ENCODE measurements around the gene SIGLEC15.
"Not testable (repeated sequence)": the region's sequence is repeated elsewhere in the genome, so short reads cannot be mapped to it uniquely, and the experiment has no call there.

The SIGLEC15 gene, protein sequence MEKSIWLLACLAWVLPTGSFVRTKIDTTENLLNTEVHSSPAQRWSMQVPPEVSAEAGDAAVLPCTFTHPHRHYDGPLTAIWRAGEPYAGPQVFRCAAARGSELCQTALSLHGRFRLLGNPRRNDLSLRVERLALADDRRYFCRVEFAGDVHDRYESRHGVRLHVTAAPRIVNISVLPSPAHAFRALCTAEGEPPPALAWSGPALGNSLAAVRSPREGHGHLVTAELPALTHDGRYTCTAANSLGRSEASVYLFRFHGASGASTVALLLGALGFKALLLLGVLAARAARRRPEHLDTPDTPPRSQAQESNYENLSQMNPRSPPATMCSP

GRCh38 chr18:45825258-45826044 is at the start of gene SIGLEC15:
Gene SIGLEC15 (plus strand): TSS chr18:45825675. CDS start chr18:45825729, 54 bp downstream.
- no peak for DNase-seq (ENCODE audit: low read depth)

DNA sequence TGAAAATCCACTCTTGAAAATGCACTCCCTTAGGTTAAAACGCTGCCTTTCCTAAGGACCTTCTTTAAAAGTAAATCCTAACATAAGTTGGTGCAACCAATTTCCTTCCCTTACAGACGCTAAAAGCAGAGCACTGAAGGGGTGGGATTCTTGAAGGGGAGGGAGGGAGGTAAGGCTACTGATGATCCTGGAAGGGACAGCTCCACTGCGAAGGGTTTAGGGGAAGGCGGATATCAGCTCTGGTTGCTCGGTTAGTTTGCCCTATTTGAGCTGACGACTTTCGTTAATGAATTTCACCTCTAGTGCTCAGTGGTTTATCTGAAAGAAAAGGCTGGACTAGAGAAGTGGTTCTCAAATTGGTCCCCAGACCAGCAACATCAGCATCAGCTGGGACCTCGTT is 49.7 kb upstream of the SIGLEC15 start:
- DNase-seq (ENCODE audit: low read depth), result no peak

GRCh38 chr18:45777393-45777792 is 48.1 kb upstream of the SIGLEC15 start:
- no peak for DNase-seq (ENCODE audit: low read depth)

DNA sequence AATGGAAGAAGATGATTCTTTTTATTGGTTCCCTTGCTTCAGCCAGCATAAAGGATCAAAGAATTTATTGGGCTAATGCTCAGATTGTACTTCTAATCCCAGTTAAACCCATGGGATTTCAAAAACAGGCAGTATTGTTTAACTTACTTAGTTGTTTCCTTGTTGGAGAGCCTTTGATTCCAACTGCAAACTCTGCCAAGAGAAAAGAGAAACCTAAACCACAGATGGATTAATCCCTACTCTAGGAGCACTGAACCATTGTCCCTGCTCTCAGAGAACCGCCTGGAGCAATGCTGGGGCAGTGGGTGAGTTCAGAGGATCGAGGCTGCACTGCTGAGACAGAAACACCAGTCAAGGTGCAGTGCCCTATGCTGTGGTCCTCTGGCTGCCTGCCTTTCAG is 44.9 kb upstream of the SIGLEC15 start:
- DNase-seq (ENCODE audit: low read depth), result no peak

DNA sequence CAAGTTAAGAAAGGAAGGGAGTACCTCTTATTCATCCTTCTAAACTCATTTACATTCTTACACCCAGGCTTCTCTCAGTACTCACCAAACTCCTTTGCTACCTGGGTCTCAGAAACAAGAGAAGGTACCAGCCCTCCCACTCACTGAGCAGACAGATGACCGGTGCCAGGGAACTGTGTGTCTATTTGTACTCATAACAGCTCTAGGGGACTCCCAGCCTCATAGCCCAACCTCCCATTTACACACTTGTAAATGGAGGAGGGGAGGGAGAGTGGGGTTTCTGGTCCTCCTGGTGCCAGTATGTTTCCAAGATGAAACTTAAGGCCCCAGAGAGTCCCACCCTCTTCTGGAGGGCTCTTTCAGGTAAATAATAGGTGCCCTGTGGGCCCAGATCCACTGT is 42.8 kb upstream of the SIGLEC15 start:
- no peak for DNase-seq (ENCODE audit: low read depth)

DNA sequence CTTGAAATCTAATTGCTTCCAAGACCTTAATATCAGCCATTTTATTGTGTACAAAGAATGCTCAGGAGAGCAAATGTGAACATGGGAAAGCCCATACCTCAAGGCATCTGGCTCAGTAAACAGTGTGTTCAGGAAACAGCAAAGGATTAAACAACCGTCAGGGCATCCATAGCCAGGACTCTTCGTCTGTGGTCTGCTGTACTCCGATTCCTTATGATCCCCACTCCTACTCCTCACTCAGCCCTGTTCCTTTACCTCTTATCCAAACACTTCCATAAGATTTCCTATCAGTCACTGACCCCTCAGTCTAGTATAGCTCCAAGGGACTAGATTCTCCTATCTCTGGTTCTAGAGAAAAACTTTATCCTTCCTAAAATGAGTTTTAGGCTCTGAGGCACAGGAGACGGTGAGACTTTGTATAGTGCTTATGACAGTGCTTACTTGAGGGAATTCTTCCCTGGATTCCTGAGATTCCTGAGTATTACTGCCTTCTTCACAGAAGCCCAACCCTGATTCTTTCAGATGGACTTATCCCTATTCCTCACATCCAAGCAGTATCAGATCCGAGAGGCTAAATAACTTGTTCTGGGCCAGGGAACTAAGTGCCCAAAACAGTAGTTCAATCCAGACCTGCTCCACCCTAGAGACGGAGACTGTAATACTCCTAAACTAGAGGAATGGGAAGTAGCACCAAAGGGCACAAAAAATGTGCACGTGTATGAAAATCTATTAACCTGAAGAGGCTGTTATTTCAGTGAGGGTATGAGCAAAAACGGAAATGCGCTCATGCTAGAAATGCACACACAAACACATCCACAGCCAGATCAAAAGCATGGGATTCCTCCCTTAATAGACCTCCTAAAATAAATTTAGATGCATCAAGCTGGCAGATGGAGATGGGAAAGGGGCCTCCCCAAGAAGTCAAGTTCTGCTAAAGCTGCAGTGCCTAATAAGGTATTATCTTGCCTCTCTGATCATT is 42.1 kb upstream of the SIGLEC15 start:
- DNase-seq (ENCODE audit: low read depth), result no peak

DNA sequence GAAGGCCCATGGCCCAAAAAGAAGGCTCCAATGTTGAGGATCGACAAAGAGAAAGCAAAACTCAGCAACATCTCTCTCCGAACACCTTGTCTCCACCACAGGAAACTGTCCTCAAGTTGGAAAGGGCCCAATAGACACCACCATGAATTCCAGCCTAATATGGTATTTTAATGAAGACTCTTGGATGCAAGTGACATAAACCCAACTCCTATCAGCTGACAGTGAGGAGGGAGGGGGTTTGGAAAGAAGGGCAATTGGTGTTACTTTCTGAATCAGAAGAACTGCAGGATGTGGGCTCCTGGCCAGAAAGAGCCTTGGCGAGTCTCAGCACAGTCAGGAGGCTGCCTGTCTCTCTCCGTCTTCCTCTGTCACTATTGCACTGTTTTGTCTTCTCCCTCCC is 40.3 kb upstream of the SIGLEC15 start:
- DNase-seq (ENCODE audit: low read depth), result no peak

DNA sequence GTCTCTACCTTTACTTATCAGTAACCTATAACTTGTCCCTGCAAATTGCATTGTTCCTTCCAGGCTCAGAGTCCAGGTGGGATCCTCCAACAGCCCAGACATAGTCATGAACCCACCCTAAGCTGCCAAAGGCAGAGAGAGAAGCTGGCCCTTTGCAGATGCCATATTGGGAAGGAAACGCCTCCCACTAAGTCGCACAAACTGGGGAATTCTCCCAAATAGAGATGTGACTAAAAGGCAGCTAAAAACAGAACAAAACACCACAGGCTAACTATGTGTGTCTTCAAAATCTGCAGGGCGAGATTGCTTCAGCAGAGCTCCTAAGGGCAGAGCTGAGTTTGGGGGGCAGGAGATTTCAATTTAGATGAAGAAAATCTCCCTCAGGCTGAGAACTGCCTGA is 38.5 kb upstream of the SIGLEC15 start:
- DNase-seq (ENCODE audit: low read depth), result no peak

DNA sequence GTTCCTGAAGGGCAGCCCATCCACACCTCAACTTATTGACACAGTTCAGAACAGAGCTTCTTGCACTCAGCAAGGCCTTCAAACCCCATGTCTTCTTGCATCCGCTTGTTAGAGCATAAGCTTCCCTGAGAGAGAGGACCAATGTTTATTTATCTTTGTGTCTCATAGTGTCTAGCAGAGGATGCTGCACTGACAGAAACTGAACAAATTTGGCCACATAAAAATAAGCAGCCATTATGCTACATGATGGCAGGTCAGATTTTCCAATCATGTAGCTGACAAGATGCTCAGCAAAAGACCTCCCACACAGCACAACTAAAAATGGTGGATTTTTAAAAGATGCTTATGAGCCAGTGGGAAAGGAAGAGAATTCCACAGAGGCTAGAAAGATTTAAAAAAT is 38.1 kb upstream of the SIGLEC15 start:
- DNase-seq (ENCODE audit: low read depth), result no peak

GRCh38 chr18:45788861-45789260 is 36.6 kb upstream of the SIGLEC15 start:
- no peak for DNase-seq (ENCODE audit: low read depth)

- DNase-seq (ENCODE audit: low read depth), result no peak
Measured at GRCh38 chr18:45792506-45793263, 32.8 kb upstream of the SIGLEC15 start.

- no peak for DNase-seq (ENCODE audit: low read depth)
Measured at GRCh38 chr18:45793264-45793965, 32.1 kb upstream of the SIGLEC15 start.

- no peak for DNase-seq (ENCODE audit: low read depth)
Measured at GRCh38 chr18:45801416-45802004, 24.0 kb upstream of the SIGLEC15 start.

GRCh38 chr18:45802814-45803492 is 22.5 kb upstream of the SIGLEC15 start:
- DNase-seq (ENCODE audit: low read depth), result no peak

- no peak for DNase-seq (ENCODE audit: low read depth)
Measured at GRCh38 chr18:45805551-45805950, 19.9 kb upstream of the SIGLEC15 start.

DNA sequence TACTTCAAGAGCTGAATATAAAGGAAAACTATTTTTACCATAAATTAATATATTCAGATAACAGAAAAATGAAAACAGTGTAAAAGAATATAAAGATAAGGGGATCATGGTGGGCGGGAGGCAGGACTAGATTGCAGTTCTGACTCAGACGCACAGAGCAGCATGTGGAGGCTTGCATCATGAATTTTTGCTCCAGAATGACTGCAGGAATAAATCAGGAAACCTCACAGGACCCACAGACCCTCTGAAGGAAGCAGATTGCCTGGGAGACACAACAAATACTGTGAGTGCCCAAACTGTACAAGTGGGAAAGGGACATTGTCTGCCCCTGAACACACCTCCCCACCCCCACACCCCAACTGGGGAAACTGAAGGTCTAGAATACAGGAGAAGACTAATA is 19.2 kb upstream of the SIGLEC15 start:
- DNase-seq (ENCODE audit: low read depth), result no peak

GRCh38 chr18:45807144-45807543 is 18.3 kb upstream of the SIGLEC15 start:
- not testable (repeated sequence) for DNase-seq (ENCODE audit: low read depth)

DNA sequence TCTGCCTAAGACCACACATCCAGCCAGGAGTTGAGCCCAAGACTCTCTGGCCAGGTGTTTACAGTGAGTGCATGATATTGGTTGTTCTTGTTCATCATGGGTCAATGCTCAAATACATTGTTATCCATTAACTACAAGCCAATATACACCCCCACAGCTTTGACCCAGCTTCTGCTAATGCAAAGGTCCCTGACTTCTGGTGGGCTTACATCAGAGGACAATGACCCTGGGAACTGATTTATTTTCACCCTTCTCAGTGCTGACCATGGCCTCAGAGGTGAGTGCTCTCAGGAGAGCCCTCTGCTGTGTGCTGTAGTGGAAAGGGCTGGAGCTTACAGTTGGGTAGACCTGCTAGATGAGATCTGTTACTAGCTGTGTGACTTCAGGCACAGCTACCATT is 10.7 kb upstream of the SIGLEC15 start:
- not testable (repeated sequence) for DNase-seq (ENCODE audit: low read depth)

DNA sequence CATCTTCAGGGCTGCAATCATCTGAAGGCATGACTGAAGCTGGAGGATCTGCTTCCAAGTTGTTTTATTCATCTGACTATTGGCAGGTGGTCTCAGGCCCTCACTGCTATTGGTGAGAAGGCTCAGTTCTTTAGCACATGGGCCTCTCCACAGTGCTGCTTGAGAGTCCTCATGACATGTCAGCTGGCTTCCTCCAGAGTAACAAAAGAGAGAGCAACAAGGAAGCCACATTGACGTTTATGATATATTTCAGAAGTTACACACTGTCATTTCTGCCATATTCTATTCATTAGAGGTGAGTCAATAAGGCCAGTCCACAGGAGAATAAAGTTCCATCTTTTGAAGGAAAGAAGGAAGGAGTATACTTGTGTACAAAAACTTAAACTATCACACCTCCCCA is 7.9 kb upstream of the SIGLEC15 start:
- no peak for DNase-seq (ENCODE audit: low read depth)

DNA sequence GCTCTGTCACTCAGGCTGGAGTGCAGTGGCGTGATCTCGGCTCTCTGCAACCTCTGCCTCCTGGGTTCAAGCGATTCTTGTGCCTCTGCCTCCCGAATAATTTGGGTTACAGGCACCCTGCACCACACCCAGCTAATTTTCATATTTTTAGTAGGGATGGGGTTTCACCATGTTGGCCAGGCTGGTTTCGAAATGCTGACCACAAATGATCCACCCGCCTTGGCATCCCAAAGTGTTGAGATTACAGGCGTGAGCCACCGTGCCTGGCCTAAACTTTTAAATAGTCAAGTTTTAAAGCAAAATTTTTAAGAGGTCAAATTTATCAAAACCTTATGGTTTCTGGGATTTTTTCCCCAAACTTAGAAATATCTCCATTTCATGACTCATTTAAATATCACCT is 6.7 kb upstream of the SIGLEC15 start:
- not testable (repeated sequence) for DNase-seq (ENCODE audit: low read depth)

Measured in stimulated activated CD4-positive, alpha-beta T cell treated with anti-CD3 and anti-CD28 coated beads, Interleukin-2, amount 100 ng/mL, for 4 hours (primary cell).